ENCODE measurements around the gene NR3C1. TPM values are rescaled to one million over a fixed set of nuclear protein-coding genes. Genes with fewer than 3 reads are reported as not detected.
"Not testable (repeated sequence)": the region's sequence is repeated elsewhere in the genome, so short reads cannot be mapped to it uniquely, and the experiment has no call there.

Gene NR3C1
- total RNA-seq, 1 donor from 2014 or later: 13.0 TPM

DNA sequence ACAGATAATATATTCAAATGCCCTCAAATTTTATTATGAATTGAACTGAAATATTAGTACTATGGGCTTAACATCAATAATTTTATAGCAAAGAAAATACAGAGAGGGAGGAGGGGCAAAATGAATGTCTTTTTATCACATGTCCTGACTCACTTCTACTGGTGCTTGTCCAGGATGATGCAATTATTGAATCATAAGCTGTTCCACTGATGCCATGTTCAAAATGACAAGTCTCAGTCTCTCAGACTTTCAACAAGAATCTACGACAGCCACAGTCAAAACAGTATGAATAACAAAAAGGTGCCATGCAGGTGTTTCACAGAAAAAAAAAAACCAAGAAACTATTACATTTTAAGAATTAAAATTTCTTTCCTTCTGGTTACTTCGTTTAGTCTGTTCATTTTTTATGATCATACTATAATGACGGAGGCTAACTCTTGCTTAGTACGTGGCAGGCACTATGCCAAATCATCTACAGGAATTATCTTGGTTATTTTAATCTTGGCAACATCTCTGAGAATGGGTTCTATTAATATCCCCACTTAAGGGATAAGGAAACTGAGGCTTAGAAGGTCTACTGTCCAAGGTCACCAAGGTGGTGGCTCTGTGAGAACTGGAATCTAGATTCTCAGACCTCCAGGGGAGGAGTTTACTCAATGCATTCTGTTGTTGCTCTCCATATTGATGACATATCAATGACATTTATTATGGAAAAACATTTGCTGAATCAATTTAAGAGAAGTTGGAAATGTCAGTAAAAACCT lies 61.5 kb downstream of the NR3C1 start:
- no peak for DNase-seq (ENCODE audit: low spot score in 2 of 2)
- FAIRE-seq: no peak

DNA sequence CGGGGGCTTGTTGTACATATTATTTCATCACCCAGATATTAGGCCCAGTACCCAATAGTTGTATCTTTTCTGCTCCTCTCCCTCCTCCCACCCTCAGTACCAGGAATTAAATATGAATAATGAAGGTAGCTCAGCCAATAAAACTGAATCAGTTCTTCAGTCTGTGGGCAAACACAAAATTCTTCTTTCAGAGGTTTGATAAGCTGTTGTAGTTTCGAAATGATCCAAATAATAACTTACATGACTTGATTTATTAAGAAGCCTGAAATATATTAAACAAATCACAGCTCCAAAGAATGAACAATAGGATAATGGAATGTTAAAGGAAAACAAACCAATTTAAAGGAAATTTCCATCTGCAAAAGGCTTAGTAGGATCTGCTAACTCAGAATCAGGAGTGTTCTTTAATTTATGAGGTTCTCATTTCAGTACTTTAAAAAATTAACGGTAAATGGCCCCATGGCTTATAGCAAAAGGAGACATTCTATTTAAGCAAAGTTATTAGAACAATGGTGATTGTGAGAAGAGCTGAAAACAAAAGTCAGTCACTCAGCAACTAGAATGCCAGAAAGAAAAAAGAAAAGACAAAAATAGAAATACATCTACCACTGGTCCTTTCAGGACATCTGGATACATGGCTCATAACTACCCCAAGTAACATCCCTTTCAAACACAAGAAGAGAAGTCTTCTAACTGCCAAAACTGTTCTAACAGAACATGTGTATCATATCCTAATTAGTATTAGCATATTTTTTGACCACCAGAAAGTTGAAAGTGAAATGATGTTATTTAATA lies 62.4 kb downstream of the NR3C1 start:
- FAIRE-seq: no peak

DNA sequence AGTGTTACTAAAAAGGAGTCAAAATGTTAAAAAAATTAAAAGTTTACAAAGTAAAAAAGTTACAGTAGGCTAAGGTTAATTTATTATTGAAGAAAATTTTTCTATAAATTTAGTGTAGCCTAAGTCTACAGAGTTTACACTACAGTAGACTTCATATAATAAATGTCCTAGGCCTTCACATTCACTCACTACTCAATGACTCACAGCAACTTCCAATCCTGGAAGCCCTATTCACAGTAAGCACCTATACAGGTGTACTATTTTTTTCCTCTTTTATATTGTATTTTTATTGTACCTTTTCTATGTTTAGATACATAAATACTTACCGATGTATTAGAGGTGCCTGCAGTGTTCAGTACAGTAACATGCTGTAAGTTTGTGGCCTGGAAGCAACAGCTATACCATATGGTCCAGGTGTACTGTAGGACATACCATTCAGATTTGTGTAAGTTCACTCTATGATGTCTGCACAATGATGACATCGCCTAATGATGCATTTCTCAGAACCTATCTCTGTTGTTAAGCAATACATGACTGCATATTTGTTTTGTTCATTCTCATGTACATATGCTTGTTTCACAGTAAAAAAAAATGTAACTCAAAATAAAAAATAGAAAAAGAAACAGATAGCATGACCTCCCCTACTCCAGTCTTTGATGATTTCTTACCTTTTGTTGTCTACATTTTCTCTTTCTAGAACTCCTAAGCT lies 64.7 kb downstream of the NR3C1 start:
- DNase-seq (ENCODE audit: low spot score in 2 of 2) (no peak), FAIRE-seq (peak; percentile 45)

More for the DNA sequence above, 62.4 kb downstream of the NR3C1 start:
- no peak for DNase-seq (ENCODE audit: low spot score in 2 of 2)

DNA sequence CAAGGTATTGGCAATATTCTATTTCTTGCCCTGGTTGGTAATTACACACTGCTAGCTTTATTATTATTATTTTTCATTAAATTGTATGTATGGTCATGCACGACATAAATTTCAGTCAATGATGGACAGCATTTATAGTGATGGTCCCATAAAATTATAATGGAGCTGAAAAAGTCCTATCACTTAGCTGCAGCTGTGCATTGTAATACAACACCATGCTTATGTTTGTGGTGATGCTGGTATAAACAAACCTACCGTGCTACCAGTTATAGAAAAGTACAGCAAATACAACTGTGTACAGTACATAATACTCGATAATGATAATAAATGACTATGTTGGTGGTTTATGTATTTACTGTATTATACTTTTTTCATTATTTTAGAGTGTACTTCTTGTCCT lies 65.5 kb downstream of the NR3C1 start:
- FAIRE-seq: no peak
- no peak for DNase-seq (ENCODE audit: low spot score in 2 of 2)

DNA sequence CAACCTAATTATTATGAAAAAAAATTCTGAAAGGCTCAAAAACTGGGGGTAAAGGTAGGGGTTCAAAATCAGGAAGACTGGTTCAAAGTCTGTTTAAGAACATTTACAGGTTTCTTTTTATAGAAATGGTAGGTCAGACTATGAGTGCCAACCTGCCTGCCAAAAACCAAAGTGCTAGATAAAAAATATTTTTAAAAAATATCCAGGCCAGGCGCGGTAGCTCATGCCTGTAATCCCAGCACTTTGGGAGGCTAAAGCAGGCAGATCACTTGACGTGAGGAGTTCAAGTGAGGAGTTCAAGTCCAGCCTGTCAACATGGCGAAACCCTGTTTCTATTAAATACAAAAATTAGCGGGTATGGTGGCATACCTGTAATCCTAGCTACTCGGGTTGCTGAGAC lies 67.0 kb downstream of the NR3C1 start:
- FAIRE-seq: no peak

DNA sequence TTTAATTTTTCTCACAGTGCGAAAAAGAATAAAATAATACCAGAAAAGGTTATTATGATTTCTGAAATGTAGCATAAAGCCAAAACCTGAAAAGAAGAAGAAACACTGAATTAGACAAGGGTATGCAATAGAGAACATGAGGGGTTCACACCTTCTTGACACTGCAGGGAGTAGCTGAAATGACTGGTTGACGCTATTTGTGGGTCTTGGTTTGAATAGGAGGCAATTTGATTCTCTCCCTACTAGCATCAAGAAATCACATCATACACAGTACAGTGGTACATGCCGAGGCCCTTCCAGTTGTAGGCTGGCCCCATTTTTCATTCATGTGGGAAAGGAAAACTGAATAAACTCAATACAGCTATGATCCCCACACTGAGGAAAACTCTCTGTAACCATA lies 68.6 kb downstream of the NR3C1 start:
- DNase-seq (ENCODE audit: low spot score in 2 of 2): no peak
- no peak for FAIRE-seq

More for the DNA sequence above, 67.0 kb downstream of the NR3C1 start:
- DNase-seq (ENCODE audit: low spot score in 2 of 2): no peak

DNA sequence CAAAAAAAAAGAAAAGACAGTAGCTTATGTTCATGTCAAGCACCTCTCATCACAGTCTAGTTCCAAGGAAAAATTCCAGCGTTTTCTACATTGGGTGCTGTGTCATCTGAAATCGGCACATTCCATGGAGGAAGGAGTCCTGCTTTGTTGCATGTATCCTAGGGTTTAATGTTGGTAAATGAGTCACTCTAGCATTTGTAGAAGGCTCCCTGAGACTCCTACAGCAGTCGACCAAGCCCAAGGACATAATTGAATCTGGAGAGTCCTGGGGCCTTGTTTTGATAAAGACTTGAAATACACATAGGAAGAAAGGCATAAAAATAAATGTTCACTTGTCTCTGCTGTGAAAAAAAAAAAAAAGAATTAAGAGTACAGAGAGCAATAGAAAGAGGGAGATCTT lies 69.1 kb downstream of the NR3C1 start:
- DNase-seq (ENCODE audit: low spot score in 2 of 2); FAIRE-seq: not testable (repeated sequence)

DNA sequence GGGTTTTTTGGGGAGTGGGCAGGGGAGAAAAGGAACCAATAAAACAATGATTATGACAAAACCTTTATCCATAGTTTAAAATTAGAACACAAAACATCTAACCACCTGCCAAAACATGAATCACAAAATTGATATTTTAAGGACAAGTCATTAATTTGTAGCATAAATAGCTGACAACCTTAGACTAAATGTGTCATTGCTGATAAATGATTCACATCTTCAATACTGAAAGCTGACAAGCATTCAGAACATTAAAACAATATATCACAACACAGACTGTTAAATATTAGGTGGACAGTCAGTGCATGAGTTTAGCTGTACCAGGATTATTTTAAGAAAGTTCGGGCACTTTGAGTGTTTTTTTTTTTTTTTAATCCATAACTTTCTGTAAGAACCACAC lies 71.5 kb downstream of the NR3C1 start:
- no peak for FAIRE-seq

DNA sequence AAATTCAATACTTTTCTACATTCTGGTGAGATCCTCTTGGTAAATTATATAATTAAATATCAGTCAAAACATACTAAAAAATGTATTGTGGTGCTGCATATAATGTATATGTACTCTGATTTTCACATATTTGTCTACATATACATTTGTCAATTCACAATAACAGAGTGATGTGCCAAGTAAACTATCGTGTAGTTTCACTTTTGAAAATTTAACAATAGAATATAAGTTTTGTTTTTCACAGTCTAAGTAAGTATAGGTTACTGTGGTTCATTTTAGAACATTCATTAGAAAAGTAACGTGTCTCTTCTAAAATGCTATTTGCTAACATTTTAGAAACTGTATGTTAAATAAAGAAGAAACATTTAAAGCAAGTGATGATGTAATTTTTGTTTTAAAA lies 73.6 kb downstream of the NR3C1 start:
- DNase-seq (ENCODE audit: low spot score in 2 of 2): no peak
- FAIRE-seq: peak; percentile 58

More for the DNA sequence above, 71.5 kb downstream of the NR3C1 start:
- no peak for DNase-seq (ENCODE audit: low spot score in 2 of 2)

DNA sequence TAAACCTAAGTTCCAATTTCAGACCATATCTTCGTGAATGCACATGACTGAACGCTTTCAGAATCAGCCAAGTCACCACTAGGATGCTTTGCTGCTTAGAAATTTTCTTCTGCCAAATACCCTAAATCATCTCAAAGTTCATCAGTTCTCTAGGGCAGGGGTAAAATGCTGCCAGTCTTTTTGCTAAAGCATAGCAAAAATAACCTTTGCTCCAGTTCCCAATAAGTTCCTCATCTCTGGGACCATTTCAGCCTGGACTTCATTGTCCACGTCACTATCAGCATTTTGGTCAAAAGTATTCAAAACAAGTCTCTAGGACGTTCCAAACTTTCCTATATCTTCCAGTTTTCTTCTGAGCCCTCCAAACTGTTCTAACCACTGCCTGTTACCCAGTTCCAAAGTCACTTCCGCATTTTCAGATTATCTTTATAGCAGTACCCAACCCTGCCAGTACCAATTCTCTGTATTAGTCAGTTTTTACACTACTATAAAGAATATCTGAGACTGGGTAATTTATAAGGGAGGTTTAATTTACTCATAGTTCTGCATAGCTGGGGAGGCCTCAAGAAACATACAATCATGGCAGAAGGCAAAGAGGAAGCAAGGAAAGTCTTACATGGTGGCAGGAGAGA lies 74.8 kb downstream of the NR3C1 start:
- no peak for FAIRE-seq
- DNase-seq (ENCODE audit: low spot score in 2 of 2): no peak

DNA sequence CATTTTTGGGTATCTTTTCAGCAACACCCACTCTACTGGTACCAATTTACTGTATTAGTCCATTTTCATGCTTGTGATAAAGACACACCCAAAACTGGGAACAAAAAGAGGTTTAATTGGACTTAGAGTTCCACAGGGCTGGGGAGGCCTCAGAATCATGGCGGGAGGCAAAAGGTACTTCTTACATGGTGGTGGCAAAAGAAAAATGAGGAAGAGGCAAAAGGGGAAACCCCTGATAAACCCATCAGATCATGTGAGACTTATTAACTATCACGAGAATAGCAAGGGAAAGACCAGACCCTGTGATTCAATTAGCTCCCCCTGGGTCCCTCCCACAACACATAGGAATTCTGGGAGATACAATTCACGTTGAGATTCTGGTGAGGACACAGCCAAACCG lies 78.4 kb downstream of the NR3C1 start:
- not testable (repeated sequence) for DNase-seq (ENCODE audit: low spot score in 2 of 2); FAIRE-seq

DNA sequence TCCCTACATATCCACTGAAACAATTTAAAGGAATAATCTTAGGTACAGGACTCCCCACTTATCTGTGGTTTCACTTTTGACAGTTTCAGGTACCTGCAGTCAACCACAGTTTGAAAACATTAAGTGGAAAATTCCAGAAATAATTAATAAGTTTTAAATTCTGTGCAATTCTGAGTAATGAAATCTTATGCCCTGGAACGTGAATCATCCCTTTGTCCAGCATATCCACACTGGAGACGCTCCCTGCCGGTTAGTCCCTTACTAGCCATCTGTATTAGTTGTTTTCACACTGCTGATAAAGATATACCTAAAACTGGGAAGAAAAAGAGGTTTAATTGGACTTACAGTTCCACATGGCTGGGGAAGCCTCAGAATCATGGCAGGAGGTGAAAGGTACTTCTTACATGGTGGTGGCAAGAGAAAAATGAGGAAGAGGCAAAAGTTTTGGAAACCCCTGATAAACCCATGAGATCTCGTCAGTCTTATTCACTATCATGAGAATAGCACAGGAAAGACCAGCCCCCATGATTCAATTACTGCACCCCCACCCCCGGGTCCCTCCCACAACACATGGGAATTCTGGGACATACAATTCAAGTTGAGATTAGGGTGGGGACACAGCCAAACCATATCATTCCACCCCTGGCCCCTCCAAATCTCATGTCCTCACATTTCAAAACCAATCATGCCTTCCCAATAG lies 80.4 kb downstream of the NR3C1 start:
- FAIRE-seq; DNase-seq (ENCODE audit: low spot score in 2 of 2): not testable (repeated sequence)

DNA sequence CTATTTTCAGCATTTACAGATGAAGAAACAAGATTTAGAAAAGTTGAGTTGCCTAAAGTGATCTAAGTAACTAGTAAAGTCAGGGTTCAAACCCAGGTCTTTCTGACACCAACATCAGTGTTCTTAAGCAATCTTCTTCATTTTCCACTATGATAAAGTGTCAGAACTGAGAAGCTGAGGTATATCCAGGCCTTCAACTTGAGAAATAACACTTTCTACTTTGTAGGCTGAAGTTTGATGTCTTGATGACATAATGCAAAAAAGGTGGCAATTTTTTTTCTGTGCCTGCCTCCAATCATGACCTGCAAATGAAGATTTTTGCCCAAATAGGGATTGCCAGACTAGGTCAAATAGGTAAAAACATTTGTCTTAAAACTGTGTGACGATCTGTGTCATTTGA lies 81.3 kb downstream of the NR3C1 start:
- no peak for FAIRE-seq
- no peak for DNase-seq (ENCODE audit: low spot score in 2 of 2)

DNA sequence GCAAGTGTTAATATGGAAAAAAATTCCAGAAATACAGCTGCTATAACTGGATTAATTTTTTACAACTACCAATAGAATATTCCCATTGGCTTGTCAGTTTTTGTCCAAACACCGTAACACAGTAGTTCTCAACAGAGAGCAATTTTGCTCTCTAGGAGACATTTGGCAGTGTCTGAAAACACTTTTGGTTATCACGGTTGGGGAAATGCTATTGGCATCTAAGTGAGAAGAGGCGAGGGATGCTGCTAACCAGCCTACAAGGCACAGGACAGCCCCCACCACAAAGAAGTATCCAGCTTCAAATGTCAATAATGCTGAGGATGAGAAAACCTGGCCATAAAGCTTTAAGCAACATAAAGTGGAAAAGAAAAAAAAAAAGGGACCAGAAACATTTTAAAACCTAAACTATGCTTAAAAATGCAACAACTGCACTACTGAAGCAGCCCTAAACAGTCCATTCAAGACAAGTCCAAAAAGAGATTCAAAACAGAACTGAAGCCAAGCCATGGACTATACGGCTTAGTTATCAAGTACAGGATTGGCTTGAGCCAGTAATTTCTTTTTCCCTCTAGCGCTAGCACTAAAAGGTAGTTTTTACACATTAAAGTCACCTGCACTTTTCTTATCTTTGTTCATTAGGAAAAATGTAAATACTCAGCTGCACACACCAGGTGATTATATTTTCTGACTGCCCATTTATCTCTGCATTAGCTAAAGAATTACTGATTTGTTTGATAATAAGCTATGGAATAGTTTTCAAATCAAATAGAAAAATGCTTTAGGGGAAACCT lies 83.9 kb downstream of the NR3C1 start:
- FAIRE-seq (no peak), DNase-seq (ENCODE audit: low spot score in 2 of 2) (no peak)

DNA sequence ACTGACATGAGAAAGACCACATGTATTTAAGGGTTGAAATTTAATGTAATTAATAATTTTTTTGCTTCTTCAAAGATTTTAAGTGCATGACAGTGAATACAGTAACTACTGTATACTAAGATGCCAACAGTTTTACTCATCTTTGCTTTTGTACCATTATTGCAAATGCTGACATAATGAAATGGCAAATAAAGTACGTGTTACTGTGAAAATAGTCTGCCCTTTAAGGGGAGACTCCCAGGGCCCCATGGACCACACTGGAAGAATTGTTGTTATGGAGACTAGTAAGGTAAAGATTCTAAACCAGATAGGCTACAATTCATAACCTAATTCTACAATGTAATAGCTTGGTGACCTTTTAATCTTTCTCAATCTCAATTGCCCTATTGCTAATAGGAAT lies 84.7 kb downstream of the NR3C1 start:
- FAIRE-seq (no peak), DNase-seq (ENCODE audit: low spot score in 2 of 2) (no peak)

DNA sequence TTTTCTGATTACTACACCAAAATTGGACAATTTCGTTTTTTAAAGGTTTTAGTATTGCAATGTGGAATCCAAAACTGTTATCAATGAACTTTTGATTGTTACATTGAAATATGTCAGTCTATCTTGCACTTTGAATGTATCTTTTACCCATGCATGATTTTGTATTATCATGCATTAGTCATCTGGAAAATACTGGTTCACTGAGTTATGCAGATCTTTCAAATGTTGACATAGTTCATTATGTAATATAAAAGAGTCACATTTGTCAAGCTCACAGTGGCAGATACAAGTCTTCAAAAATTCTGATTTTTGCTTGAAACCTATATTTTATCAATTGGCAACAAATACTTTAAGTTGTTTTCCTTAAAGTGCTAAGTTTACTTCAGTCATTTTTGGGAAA lies 85.2 kb downstream of the NR3C1 start:
- FAIRE-seq: no peak
- DNase-seq (ENCODE audit: low spot score in 2 of 2): no peak

DNA sequence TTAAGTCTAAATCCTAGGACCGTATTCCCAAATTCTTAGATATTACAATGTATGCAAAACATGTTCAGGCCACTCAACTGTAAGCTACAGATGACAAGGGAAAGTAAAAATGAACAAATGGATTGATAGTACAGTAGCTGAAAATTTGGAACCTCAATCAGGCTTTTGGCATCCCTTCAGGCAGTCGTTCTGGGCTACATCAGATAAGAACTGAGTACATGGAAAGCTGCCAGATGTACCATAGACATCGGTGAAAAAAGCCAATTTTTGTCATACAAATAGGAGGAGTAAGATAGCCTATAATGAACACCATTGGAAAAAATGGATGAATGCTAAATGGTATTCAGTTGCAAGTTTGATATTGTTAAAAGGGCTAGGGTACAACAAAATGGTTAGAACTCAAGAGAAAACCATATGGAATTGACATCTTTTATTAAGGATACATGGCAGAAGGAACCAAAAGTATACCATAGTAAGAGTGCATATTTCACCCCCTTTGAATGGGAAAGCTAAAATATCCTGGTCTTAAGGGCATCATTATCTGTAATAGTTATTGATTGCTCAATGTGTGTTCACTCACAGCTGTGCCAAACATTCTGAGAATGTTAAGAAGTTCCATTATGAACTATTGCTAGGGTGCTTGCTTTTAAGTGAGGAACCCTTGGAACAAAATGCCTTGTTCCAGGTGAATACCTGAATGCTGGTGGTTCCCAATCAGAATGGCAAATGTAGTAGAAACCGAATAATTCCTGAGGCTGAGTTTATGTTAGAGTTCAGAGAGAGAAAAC lies 86.4 kb downstream of the NR3C1 start:
- DNase-seq (ENCODE audit: low spot score in 2 of 2) (no peak), FAIRE-seq (no peak)

DNA sequence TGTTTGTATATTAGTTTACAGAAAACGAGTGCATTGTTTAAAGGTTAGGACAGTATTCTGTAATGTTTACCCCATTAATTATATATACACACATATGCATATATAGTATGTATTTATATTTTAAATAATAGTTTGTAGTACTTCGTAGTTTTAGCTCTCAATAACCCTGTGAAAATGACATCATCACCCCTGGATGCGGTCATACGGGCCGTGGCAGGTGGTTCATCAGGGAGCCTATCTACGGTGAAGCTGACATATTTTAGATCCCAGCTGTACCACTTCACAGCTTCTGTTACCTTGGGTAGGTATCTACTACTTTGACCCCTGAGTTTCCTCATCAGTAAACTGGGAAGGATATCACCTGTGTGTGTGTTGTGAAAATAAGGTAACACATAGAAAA lies 87.1 kb downstream of the NR3C1 start:
- DNase-seq (ENCODE audit: low spot score in 2 of 2) (no peak), FAIRE-seq (no peak)
